ENCODE data around the gene OR8K1.

OR8K1 gene

DNA sequence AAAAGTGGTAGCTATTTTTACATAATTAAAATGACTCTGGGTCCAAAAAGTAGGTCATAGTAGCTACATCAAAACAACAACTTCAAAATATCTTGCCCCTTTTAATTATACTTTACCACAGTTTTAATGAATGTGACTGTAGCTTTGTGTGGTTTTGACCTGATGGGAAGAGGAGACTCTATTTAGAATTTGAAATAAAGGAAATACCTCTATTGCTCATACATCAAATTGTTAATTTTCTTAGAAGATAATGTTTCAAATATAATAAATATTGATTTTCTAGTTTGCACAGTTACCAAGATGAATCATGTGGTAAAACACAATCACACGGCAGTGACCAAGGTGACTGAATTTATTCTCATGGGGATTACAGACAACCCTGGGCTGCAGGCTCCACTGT lies at the start of gene OR8K1:
OR8K1 (plus strand) TSS at position 301 of the 400 bp plus-strand sequence; CDS start at position 301, 0 bp downstream.
- Mint-ChIP-seq H3K4me3 (no peak within 1 kb of the TSS), H3K27ac (no peak within 1 kb of the TSS), H3K36me3 (ENCODE audit: low read depth) (no peaks in the 10 kb centered on the region), H3K4me1 (ENCODE audit: low read depth) (no peaks in the 10 kb centered on the region), H3K9me3 (peaks cover 22% of the 10 kb centered on the region), H3K27me3 (no peaks in the 10 kb centered on the region)
- intact Hi-C loops (cut with micrococcal nuclease), result no loop called here

DNA sequence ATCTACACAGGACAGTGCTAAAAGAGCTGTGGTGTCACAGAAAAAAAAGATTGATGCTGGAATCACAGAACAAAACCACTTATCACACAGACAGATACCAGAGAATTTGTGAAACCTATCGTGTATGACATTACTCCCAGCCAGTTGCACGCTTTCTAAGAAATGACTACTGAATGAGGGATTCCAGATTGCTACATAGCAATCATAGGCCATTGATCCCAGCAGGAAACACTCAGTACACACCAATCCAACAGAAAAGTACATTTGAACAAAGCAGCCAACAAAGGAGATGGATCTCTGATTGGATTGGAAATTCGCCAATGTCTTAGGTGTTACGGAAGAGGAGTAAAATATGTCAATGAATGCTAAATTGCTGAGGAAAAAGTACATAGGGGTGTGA lies 48.9 kb upstream of the OR8K1 start:
- H3K4me3 Mint-ChIP-seq, result no peak overlapping the region
- intact Hi-C loops (cut with micrococcal nuclease), result no loop called here
- H3K4me1 Mint-ChIP-seq (ENCODE audit: low read depth), result no peaks in the 10 kb centered on the region
- H3K27ac Mint-ChIP-seq, result no peak overlapping the region
- H3K27me3 Mint-ChIP-seq, result no peaks in the 10 kb centered on the region
- H3K9me3 Mint-ChIP-seq, result peaks cover 9% of the 10 kb centered on the region
- no peaks in the 10 kb centered on the region for H3K36me3 Mint-ChIP-seq (ENCODE audit: low read depth)

DNA sequence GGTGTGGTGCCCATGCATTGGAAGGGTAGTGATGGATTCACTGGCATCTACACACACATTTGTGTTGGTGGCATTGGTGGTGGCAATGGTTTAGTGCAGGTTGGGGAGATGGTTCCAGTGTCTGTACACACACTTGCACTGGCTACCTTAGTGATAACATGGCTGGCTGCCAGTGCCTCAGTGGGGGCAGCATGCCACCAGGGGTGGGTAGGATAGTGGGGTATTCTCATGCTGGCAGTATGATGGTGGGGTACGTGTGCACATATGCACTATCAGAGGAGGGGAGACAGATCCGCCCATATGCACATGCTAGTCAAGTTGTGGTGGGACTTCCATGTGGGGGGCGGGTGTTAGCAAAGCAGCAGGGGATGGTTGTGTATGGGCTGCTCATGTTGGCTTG lies 38.0 kb upstream of the OR8K1 start:
- Mint-ChIP-seq H3K27ac (no peak overlapping the region), H3K27me3 (no peaks in the 10 kb centered on the region), H3K4me3 (no peak overlapping the region), H3K4me1 (ENCODE audit: low read depth) (no peaks in the 10 kb centered on the region), H3K36me3 (ENCODE audit: low read depth) (no peaks in the 10 kb centered on the region), H3K9me3 (peaks cover 81% of the 10 kb centered on the region)
- intact Hi-C loops (cut with micrococcal nuclease), result no loop called here

DNA sequence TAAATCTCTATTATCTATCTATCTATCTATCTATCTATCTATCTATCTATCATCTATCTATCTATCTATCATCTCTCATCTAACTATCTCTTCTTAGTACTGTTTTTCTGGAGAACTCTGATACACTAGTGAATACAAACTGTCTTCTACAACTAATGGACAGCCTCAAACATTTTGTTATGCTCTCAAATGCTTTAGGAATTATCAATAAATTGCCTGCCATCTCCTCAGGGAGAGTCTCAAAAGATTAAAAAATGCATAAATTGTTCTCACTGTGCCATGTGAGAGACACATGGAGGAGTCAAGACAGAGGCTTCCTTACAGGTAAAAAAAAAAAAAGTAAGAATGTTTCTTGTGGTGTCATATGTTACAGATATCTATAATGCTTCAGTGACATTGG lies 31.0 kb upstream of the OR8K1 start, which contains the start of gene OR8K3:
OR8K3 (plus strand) TSS at position 301 of the 400 bp plus-strand sequence. CDS start 3,163 bp downstream, outside the sequence.
- no peak within 1 kb of the TSS for H3K27ac Mint-ChIP-seq
- peaks cover 17% of the 10 kb centered on the region for H3K9me3 Mint-ChIP-seq
- no peaks in the 10 kb centered on the region for H3K27me3 Mint-ChIP-seq
- H3K4me3 Mint-ChIP-seq, result no peak within 1 kb of the TSS
- no peaks in the 10 kb centered on the region for H3K36me3 Mint-ChIP-seq (ENCODE audit: low read depth)
- no peaks in the 10 kb centered on the region for H3K4me1 Mint-ChIP-seq (ENCODE audit: low read depth)
- intact Hi-C loops (cut with micrococcal nuclease), result no loop called here

DNA sequence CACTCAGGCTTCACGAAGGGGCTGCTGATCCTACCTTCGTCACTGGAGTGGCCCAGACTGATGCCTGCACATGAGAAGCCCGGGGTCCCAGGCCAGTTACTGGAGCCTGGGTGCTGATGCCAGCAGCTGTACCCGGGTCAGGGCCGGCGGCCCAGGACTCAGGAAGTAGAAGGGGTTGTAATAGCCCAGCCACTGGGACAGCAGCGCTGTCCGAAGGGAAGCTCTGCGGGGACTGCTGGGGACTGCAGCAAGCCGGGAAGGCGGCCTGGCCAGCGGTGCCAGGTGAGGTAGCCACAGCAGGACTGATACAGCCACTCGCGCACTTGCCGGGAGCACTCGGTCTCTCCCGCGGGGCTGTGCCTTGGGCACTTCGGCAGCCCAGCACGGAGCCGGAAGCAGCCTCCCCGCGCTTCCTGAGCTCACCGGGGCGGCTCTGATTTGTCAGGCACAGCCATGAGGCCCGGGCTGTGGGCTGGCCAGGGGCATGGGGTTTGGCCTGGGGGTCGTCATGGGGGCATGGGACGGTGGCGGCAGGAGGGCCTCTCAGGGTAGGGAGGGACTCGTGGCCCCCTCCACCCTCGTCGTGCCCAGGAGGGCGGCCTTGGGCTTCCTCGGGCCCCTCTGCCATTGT lies 13.9 kb upstream of the OR8K1 start:
- Mint-ChIP-seq H3K9me3 (peaks cover 24% of the 10 kb centered on the region), H3K27me3 (no peaks in the 10 kb centered on the region), H3K4me3 (no peak overlapping the region), H3K27ac (no peak overlapping the region), H3K36me3 (ENCODE audit: low read depth) (no peaks in the 10 kb centered on the region), H3K4me1 (ENCODE audit: low read depth) (no peaks in the 10 kb centered on the region)
- intact Hi-C loops (cut with micrococcal nuclease), result no loop called here

DNA sequence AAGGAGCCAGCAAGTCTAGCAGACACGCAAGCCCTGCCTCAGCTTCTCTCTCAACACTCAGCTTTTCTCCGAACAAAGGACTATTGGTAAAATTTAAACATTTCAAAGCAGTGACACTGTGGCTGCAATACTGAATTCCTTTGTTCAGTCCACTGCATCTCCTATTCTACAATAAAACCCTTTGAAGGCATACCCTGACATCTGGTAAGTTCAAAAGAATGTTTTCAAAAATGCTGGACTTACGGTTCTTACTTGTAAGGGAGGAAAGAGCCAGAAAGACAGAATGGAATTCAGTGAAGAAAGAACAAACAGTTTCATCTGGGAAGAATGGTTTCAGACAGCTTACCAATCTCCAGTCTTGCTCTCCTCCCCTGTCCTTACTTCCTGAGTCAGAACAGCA lies 12.7 kb upstream of the OR8K1 start:
- H3K36me3 Mint-ChIP-seq (ENCODE audit: low read depth), result no peaks in the 10 kb centered on the region

DNA sequence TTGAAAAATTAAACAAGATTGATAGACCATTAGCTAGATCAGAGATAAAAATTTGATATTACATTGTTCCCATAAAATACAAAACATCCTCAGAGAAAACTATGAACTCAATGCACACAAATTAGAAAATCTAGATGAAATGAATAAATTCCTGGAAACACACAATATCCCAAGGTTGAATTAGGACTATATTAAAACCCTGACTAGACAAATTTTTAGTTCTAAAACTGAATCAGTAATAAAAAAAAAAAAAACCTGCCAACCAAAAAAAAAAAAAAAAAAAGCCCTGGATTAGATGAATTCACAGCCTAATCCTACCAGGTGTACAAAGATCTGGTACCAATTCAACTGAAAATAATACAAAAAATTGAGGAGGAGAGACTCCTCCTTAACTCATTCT lies 5.5 kb upstream of the OR8K1 start:
- intact Hi-C loops (cut with micrococcal nuclease), result no loop called here
- Mint-ChIP-seq H3K4me1 (ENCODE audit: low read depth) (no peaks in the 10 kb centered on the region), H3K4me3 (no peak overlapping the region), H3K9me3 (peaks cover 57% of the 10 kb centered on the region), H3K36me3 (ENCODE audit: low read depth) (no peaks in the 10 kb centered on the region), H3K27ac (no peak overlapping the region), H3K27me3 (no peaks in the 10 kb centered on the region)

More for the DNA sequence above, 12.7 kb upstream of the OR8K1 start:
- Mint-ChIP-seq H3K9me3 (peaks cover 30% of the 10 kb centered on the region), H3K27ac (no peak overlapping the region), H3K4me1 (ENCODE audit: low read depth) (no peaks in the 10 kb centered on the region), H3K4me3 (no peak overlapping the region), H3K27me3 (no peaks in the 10 kb centered on the region)
- intact Hi-C loops (cut with micrococcal nuclease), result no loop called here

DNA sequence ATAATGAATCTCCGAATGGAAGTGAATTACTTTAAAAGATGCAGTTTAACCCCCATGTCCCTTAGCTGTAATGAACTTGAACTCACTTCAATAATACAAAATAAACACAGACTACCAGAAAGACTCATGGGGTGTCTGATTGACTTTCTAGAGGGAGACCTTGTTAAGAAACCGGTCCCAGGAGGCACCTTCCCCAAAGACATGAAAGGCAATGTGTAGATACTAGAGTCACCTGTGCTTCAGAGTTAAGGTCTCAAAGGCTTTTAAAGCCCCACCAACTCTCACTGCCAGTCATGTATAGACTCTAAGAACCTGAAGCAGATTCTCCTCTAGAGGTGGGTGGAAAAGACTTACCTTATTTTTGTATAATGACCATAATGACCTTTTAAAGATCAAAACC lies 8.2 kb downstream of the OR8K1 start, which contains the start of gene OR8J1:
OR8J1 (plus strand) TSS at position 301 of the 400 bp plus-strand sequence. CDS start 5,956 bp downstream, outside the sequence.
- H3K4me1 Mint-ChIP-seq (ENCODE audit: low read depth), result no peaks in the 10 kb centered on the region
- no peak within 1 kb of the TSS for H3K27ac Mint-ChIP-seq
- H3K4me3 Mint-ChIP-seq, result no peak within 1 kb of the TSS
- no peaks in the 10 kb centered on the region for H3K36me3 Mint-ChIP-seq (ENCODE audit: low read depth)
- intact Hi-C loops (cut with micrococcal nuclease), result no loop called here
- H3K27me3 Mint-ChIP-seq, result no peaks in the 10 kb centered on the region
- no peaks in the 10 kb centered on the region for H3K9me3 Mint-ChIP-seq

DNA sequence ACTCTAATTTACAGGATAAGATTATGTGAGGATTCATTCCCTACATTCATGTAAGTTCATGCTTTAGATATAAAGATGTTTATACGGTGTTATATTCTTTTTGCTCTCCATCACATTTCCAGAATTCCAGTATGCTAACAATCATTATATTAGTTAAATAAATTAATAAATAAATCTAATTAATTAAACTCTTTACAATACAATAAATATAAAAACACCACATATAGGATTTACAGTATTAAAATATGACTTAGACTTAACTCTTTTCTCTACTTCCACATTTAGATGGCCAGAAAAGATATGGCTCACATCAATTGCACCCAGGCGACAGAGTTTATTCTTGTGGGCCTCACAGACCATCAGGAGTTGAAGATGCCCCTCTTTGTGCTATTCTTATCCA lies 29.5 kb downstream of the OR8K1 start, which contains the start of gene OR8U1:
OR8U1 (plus strand) TSS at position 301 of the 400 bp plus-strand sequence; CDS start at position 301, 0 bp downstream.
- H3K36me3 Mint-ChIP-seq (ENCODE audit: low read depth), result no peaks in the 10 kb centered on the region
- intact Hi-C loops (cut with micrococcal nuclease), result no loop called here

DNA sequence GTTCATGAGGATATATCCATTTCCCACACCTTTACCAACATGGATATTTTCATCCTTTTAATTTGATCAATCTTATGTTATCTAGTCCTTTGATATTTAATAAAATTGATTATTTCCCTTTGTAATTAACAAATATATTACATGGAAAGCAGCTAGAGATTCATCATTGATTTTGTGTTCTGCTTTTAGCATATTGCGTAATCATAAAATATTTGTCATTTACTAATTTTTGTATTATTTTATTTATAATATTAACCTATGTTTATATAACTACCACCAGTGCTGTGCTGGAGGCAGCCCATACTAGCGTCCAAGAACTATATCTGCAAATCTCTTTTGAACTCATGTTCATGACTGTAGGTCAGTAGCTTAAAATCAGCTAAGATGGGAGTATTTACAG lies 34.3 kb downstream of the OR8K1 start:
- no peaks in the 10 kb centered on the region for H3K27me3 Mint-ChIP-seq
- no peaks in the 10 kb centered on the region for H3K36me3 Mint-ChIP-seq (ENCODE audit: low read depth)
- H3K27ac Mint-ChIP-seq, result no peak overlapping the region
- no peak overlapping the region for H3K4me3 Mint-ChIP-seq
- intact Hi-C loops (cut with micrococcal nuclease), result no loop called here
- no peaks in the 10 kb centered on the region for H3K4me1 Mint-ChIP-seq (ENCODE audit: low read depth)
- H3K9me3 Mint-ChIP-seq, result peaks cover 10% of the 10 kb centered on the region

More for the DNA sequence above, 29.5 kb downstream of the OR8K1 start, which contains the start of gene OR8U1:
- H3K27me3 Mint-ChIP-seq, result no peaks in the 10 kb centered on the region
- H3K4me3 Mint-ChIP-seq, result no peak within 1 kb of the TSS
- H3K27ac Mint-ChIP-seq, result no peak within 1 kb of the TSS
- no peaks in the 10 kb centered on the region for H3K4me1 Mint-ChIP-seq (ENCODE audit: low read depth)
- H3K9me3 Mint-ChIP-seq, result peaks cover 16% of the 10 kb centered on the region

DNA sequence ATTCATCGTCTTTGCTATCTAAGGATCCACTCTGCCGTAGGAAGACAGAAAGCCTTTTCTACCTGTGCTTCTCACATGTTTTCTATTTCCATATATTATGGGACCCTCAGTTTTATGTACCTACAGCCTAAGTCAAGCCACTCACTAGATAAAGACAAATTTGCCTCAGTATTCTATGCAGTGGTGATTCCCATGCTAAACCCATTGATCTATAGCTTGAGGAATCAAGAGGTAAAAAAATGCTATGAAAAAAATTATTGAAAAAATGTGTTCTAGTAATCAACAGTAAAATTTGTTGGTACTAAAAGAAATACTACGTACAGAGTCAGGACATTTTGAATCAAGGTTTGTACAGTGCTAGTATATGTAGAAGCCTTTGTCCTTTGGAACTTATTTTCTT lies 48.5 kb downstream of the OR8K1 start:
- Mint-ChIP-seq H3K27me3 (no peaks in the 10 kb centered on the region), H3K36me3 (ENCODE audit: low read depth) (no peaks in the 10 kb centered on the region), H3K27ac (no peak overlapping the region), H3K4me3 (no peak overlapping the region), H3K9me3 (no peaks in the 10 kb centered on the region), H3K4me1 (ENCODE audit: low read depth) (no peaks in the 10 kb centered on the region)
- intact Hi-C loops (cut with micrococcal nuclease), result no loop called here

DNA sequence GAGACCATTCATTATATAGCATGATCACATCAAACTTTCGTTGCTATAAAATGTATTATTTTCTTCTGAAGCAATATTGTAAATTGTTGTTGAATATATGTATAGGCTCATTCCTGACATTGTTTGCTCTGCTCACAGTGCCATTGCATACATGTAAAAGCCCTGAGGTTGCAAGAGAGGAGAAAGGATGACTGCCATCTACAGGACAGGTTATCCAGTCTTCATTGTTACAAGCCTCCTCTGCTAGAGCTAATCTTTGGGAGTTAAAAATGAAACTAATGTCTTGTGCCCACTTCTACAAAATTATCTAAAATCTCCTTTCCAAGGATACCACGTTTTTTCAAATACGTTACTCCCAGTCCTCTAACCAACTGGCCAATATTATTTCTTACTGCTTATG lies 50.2 kb downstream of the OR8K1 start:
- intact Hi-C loops (cut with micrococcal nuclease), result no loop called here
- Mint-ChIP-seq H3K27me3 (no peaks in the 10 kb centered on the region), H3K27ac (no peak overlapping the region), H3K9me3 (peaks cover 6% of the 10 kb centered on the region), H3K4me3 (no peak overlapping the region), H3K36me3 (ENCODE audit: low read depth) (no peaks in the 10 kb centered on the region), H3K4me1 (ENCODE audit: low read depth) (no peaks in the 10 kb centered on the region)
